NCI-H1436 treated with DMSO at 0.1 percent for 48 hours (cell line): ENCODE data around the gene GLIPR1.
"Not testable (repeated sequence)": the region's sequence is repeated elsewhere in the genome, so short reads cannot be mapped to it uniquely, and the experiment has no call there.

Source experiments
- DNase-seq: peaks from one replicate; lab custom pipeline; 2025; lab: John Stamatoyannopoulos, UW

The GLIPR1 gene

DNA sequence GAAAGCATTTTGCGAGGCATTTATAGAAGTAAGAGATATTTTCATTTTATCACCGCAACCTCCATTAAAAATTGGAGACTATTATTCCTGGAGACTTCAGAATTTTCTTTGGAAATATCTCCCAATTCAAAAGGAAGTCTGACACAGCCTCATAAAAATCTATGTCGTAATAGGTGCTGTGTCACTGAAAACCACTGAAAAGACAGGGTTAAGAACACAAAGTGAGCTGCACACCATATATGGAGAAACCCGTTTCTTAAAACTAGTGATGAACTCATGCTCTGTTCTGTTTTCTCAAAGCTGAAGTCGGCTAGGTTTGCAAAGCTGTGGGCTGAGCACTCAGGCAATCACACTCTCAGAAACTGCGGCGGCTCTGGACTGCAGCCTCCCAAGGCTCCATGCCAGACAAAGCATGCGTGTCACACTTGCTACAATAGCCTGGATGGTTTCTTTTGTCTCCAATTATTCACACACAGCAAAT is at the start of gene GLIPR1:
GLIPR1 (plus strand) TSS at position 287 of the 481 bp plus-strand sequence; CDS start at position 413, 126 bp downstream.
- no peak for DNase-seq

DNA sequence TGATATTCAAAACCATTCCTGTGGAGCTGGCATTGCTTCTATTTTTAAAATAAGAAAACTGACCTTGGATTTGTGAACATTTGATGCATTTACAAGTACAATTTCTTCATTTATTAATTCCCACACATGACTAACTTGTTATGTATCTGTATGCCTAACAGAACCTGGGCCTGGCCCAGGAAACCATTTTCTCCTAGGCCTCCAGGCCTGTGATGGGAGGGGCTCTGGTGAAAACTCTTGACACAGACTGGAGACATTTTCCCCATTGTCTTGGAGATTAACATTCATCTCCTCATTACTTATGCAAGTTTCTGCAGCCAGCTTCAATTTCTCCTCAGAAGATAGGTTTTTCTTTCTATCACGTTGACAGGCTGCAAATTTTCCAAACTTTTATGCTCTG is 47.6 kb upstream of the GLIPR1 start:
- no peak for DNase-seq

DNA sequence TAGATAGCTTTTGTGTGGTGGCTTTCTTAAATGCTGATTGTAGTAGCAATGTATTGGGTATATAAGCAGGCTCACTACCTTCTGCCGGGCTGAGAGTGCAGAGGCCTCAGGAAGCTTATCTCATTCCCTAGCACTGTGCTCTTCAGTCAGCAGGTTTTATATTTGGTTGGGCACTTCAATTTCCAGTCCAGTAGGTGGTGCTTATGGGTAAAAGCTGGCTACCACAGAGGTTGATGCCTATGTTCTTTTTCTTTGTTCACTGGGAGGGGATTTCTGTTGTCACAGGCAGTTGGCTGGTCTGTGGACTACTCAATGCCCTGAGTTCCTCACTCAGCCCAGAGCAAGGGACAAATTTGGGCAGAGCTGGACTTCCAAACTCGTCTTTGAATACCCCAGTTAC is 43.0 kb upstream of the GLIPR1 start:
- no peak for DNase-seq

DNA sequence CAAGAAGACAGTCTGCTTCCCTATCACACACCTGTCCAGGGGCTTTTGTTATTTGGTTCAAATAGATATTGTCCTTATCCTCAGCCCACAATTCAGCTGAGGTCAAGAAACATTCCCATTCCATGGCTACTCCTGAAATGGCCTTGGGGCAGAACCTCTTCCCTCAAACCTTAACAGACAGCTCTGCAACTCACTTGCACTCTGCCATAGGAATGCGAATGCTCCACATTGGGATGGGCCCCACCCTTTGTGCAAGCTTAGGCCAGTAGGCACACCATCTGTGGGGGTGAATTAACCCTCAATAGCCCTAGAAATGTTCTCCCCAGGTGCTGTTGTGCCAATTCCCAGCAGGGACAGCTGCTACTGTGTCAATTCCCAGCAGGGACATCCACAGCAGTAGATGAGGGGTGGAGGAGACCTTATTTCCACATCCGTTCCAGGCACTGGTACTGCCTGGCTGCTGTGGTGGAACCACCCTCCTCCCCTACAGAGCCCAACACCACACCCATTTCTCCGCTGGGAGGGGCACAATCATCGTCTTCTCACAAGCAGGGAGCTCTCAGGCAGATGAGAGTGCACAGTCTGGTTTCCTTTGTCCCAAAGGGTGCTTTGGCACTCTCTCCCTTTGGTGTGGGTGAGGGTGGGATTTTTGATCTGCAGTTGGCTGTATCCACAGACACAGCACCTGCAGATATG is 42.3 kb upstream of the GLIPR1 start:
- no peak for DNase-seq

DNA sequence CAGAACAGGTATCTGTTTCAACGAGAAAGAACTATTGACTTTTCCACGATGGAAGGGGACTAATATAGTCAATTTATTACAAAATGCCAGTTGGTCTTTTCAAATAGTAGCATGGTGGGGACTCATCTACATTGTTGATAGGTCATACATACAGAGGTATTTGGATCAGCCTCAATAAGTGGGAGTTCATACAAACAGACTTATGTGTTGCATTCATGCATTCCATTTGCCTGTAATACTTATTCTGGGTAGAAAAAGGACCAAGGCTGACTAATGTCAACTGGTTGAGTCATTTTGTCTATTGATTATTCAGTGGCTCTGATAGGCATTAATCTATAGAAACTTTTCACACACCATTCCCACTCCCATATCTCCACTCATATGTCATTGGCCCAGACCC is 41.5 kb upstream of the GLIPR1 start:
- DNase-seq = no peak

DNA sequence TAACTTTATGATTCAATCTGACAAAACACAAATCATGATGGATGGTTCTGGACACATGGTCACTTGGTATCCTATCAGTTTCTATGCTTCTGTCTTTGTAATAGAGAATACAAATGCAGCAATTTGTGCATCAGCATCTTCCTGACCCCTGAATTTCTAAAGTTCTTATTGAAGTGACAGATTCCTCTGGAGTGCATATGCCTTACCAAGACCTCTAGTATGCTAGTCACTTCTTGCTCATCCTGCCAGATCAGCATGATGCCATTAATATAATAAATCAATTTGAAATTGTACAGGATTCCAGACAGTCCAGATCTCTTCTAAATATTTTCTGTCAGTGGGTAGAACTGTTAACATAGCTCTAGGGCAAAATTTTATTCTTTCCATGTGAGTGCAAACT is 40.6 kb upstream of the GLIPR1 start:
- DNase-seq = no peak

DNA sequence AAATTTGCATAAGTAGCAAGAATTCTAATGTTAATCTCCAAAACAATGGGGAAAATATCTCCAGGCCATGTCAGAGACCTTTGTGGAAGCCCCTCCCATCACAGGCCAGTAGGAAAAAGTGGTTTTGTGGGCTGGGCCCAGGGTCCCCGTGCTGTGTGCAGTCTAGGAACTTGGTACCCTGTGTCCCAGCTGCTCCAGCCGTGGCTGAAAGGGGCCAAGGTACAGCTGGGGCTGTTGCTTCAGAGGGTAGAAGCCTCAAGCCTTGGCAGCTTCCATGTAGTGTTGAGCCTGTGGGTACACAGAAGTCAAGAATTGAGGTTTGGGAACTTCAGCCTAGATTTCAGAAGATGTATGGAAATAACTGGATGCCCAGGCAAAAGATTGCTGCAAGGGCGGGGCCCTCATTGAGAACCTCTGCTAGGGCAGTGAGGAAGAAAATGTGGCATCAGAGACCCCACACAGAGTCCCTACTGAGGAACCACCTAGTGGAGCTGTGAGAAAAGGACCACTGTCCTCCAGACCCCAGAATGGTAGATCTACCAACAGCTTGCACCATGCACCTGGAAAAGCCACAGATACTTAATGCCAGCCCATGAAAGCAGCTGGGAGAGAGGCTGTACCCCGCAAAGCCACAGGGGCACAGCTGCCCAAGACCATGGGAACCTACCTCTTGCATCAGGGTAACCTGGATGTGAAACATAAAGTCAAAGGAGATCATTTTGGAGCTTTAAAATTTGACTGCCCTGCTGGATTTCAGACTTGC is 38.7 kb upstream of the GLIPR1 start:
- not testable (repeated sequence) for DNase-seq

DNA sequence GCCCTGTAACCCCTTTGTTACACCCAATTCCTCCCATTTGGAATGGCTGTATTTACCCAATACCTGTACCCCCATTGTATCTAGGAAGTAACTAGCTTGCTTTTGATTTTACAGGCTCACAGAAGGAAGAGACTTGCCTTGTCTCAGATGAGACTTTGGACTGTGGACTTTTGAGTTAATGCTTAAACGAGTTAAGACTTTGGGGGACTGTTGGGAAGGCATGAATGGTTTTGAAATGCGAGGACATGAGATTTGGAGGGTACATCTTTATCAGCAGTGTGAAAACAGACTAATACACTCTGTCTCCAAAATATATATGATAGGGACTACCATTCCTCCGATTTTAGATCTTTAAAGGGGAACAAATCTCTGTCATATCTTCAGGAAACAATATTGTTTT is 38.1 kb upstream of the GLIPR1 start:
- not testable (repeated sequence) for DNase-seq

DNA sequence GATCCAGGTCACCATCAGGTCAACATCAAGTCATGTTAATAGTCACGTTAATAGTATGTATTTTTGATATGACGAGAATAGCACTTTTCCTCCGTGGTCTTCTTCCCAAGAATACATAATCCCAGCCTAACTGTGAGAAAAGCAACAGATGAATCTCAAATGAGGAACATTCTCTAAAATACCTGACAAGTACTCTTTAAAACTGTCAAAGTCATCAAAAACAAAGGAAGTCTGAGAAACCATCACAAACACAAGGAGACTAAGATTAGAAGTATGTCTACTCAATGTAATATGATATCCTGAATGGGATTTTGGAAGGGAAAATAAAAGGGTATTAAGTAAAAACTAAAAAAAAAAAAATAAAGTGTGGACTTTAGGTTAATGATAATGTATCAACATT is 36.8 kb upstream of the GLIPR1 start:
- no peak for DNase-seq

DNA sequence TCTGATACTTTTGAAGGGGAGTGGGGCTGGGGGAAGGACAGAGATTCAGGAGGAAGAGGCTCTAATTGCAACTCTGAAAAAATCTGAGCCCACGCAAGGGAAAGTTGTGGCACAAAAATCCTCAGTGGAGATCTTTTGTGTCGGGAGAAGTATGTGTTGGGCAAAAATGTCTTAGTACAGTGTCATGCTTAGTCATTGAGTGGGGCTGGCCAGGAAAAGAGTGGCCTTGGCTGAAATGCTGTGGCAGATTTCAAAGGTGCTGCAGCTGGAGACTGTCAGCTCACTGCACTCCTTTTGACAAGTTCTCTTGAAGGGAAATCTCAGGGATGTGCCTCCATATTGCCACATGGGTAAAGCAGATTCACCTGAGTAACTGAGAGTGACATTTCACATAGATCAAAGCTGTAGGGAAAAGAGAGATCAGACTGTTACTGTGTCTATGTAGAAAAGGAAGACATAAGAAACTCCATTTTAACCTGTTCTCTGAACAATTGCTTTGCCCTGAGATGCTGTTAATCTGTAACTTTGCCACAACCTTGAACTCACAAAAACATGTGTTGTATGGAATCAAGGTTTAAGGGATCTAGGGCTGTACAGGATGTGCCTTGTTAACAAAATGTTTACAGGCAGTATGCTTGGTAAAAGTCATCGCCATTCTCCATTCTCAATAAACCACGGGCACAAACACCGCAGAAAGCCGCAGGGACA is 36.0 kb upstream of the GLIPR1 start:
- no peak for DNase-seq

DNA sequence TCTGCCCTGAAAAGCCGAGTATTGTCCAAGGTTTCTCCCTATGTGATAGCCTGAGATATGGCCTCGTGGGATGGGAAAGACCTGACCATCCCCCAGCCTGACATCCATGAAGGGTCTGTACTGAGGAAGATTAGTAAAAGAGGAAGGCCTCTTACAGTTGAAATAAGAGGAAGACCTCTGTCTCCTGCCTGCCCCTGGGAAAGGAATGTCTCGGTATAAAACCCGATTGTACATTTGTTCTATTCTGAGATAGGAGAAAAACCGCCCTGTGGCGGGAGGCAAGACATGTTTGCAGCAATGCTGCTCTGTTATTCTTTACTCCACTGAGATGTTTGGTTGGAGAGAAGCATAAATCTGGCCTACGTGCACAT is 35.4 kb upstream of the GLIPR1 start:
- not testable (repeated sequence) for DNase-seq

DNA sequence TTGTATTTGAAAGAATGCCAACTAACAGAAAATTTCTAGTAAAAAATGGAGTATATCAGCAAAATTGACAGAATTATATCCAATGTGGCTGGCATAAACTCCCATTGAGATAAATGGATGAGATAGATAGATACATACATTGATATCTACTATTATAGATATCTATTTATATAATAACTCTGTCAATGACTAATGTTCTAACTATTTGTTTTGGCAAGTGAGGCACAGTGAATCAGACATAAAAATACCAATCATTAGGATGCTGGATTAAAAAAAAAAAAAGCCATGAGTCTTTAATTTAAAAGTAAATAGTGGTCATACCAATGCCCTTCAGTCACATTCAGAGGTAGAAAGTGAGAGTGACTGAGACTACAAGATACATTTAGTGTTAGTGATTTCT is 33.7 kb upstream of the GLIPR1 start:
- DNase-seq = no peak

DNA sequence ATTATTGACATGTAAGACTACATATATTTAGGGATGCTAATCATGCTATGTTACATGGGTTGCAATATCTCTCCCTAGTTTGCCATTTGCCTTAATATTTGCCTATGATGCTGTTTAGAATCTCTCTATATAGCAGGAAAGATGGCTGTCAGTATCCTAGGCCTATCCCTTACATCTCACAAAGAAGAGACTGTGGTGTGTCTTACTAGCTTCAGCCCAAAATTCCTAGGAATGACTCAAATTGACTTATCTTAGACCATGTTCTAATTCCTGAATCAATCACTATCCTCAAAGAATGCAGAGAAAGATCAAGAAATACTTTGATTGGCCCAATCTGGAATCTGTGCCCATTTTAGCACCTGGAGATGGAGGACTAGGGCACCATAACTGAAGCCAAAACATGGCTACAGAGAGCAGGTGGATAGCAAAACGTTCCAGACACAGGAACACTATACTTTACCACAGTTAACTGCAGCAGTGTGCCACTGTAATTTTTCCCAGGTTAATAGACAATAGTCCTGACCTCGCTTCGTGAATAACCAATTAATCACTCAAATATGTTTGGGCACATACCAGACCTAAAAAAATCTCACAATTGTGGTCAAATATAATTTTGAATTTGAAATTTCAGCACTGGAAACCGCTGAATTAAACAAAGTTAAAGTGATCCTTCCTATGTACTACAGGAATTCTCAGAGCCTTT is 32.7 kb upstream of the GLIPR1 start:
- DNase-seq = no peak

DNA sequence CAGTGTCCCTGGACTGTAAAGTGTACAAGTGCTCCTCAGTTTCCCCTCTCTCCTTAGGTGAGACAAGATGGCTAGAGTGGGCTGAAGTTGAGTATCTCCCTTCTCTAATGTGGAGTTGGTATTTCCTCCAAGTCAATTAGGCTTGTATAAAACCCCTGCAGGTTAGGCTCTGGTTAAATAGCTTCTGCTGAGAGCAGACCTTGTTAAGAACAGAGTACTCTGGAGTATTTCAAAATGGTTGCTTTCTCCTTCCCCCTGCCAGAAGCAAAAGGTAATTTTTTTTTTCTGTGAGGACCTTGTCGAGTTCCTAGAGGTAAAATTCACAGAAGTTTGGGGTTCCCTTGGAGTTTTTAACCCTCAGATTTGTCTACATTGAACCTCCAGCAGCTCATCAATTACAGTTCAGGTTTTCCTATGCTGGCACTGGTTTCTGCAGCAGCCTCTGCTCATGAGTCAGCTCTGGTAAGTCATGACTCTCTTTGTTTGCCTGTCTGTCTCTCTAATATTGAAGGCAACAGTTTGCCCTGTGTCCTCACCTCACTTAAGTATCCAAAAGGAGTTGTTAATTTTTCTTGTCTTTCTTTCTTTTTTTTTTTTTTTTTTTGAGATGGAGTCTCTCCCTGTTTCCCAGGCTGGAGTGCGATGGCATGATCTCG is 27.8 kb upstream of the GLIPR1 start:
- no peak for DNase-seq

DNA sequence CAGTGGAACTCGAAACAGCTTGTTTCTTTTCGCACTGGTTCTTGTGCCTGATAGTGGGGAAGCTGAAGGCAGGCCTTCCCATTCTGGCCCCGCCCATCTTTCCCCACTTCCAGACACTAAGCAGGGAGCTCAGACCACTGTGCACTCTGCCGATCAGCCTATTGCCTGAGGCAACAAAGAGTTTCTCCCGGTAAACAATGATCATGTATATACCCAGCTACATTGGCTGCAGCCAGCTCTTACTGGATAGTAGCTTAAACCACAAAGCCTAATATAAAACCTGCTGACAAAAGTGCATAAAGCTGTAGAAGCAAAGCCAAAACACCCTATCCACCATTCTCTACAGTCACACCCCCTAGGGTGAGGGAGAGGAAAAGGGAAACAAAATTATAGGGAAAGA is 24.7 kb upstream of the GLIPR1 start:
- DNase-seq = no peak

DNA sequence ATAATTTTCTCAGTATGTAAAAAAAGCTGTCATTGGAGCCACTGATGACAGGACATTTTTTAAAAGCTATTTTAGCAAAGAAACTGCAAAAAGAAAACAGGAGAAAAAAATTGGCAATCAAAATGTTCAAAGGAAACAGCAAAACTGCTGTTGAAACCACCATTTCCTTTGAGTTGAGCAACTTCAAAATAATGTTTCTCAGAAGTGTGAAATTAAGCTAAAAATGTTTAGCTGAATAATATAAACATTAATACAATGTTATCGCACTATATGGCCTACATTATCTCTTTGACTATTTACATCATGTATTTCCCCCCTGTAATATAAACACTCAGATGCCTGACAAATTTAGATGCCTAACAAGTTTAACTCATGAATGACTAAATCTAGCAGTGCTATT is 23.4 kb upstream of the GLIPR1 start:
- no peak for DNase-seq

DNA sequence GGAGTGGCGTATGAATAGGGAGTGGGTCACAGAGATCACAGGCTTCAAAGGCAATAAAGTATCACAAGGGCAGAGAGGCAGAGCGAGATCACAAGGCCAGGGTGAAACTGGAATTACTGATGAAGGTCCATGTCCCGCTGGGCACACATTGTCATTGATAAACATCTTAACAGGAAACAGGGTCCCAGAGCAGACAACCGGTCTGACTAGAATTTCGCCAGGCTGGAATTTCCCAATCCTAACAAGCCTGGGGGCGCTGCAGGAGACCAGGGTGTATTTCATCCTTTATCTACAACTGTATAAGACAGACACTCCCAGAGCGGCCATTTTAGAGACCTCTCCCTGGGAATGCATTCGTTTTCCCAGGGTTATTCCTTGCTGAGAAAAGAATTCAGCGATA is 22.7 kb upstream of the GLIPR1 start:
- DNase-seq = not testable (repeated sequence)

DNA sequence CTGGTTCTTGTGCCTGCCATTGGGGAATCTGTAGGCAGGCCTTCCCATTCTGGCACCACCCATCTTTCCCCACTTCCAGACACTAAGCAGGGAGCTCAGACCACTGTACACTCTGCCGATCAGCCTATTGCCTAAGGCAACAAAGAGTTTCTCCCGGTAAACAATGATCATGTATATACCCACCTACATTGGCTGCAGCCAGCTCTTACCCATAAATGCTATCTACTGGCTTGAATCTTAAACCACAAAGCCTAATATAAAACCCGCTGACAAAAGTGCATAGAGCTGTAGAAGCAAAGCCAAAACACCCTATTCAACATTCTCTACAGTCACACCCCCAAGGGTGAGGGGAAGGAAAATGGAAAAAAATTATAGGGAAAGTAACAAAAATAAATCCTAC is 20.8 kb upstream of the GLIPR1 start:
- DNase-seq = no peak

DNA sequence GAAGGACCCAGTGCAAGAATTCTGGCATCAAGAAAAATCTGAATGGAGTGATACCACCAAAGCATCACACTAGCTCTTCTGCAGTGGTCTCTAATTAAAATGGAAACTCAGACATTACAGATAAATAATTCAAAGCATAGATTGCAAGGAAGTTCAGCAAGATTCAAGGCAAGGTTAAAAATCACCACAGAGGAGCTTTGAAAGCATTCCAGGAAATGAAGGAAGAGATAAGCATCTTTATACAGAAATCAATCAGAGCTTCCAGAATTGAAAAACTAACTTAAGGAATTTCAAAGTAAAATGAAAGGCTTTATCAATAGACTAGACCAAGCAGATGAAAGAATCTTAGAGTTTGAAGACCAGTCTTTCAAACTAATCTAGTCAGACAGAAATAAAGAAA is 20.4 kb upstream of the GLIPR1 start:
- DNase-seq = no peak

DNA sequence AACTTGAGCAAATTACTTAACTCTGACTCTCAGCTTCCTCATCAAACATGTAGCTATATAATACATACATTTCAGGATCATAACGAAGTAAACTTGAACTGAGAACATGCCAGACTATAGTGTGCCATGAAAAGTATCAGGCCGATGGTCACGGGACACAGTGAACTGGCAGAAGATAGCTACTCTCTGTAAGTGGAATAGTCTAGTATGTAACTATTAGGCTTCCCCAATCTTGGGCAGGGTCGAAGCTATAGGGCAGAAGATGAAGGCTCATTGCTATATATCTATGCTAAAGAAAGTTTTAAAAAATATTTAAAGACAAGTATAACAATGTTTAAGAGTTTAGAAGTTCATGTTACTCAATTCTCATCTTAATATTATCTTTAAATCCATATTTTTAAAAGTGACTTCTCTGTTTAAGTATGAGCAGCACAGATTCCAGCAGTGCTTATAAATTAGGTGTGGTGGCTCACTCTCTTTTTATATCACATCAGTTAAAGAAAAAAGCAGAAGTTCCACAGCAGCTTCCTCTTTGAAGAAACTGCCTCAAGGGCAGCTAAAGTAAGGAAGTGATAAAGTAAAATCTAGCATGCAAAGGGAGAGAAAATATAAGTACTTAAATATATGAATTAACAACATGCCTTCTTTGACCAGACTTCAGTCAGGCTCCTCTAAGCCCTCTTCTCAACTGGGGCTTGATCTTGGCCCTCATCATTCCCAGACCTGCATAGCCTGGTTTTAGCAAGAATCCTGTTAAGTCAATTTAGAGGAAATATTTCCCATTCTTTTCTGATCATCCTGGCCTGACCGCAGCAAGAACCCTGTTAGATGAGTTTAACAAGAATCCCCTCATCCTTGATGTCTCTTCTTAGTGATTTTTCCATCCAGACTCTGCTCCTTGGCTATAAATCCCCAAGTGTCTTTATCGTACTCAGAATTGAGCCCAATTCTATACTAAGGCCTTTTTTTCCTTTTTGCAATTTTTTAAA is 8.4 kb upstream of the GLIPR1 start:
- DNase-seq = no peak

DNA sequence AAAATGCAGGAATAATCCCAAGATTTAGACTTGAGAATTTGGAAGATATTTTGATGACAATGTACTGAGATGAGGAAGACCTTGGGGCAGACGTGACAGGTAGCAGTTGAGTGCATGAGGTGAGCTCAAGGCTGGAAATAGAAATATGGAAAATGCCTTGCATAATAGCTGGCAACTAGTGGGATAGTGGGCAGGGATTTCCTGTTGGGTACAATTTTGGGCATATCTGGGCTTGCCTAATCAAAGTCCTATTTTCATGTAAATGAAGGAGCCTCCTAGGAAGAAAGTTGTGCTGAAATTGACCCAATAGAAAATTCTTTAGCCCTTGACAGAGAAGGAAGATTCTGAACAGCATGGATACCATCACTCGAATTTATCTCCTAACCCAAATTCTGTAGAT is 6.4 kb upstream of the GLIPR1 start:
- DNase-seq = no peak
